MM.1S (cell line): Measurements from ENCODE around the gene PRKCA.

Source experiments
- DNase-seq: peaks from one replicate; pipeline ENCODE4 v3.0.0-alpha.2; 2015
- H2AFZ ChIP-seq: fragments of 300-600 bp; sonication (generic); 2 replicates; pipeline ENCODE4 v1.6.0; 2016; ENCODE audit warnings: antibody characterized with exemption, low read length
- H3F3A ChIP-seq: fragments of 300-600 bp; sonication (generic); 2 replicates; pipeline ENCODE4 v1.6.1; 2016; ENCODE audit warnings: mild to moderate bottlenecking, antibody characterized with exemption, low read length, moderate library complexity, mixed read lengths; ENCODE audit not compliant: insufficient read depth
- H3K27ac ChIP-seq: fragments of 300-600 bp; sonication (generic); 2 replicates; pipeline ENCODE4 v1.5.1; 2016; ENCODE audit warnings: mild to moderate bottlenecking, low read length
- H3K27me3 ChIP-seq: fragments of 300-600 bp; sonication (generic); replicated peaks from 2 replicates; pipeline ENCODE4 v1.6.0; 2016; ENCODE audit warnings: low read length; ENCODE audit not compliant: insufficient read depth
- H3K36me3 ChIP-seq: fragments of 300-600 bp; sonication (generic); replicated peaks from 2 replicates; pipeline ENCODE4 v1.6.1; 2016; ENCODE audit warnings: mild to moderate bottlenecking, low read length, mixed read lengths; ENCODE audit not compliant: insufficient read depth
- H3K4me1 ChIP-seq: fragments of 300-600 bp; sonication (generic); 2 replicates; pipeline ENCODE4 v1.6.1; 2016; ENCODE audit warnings: low read length, mixed read lengths
- H3K4me2 ChIP-seq: fragments of 300-600 bp; sonication (generic); 2 replicates; pipeline ENCODE4 v1.6.0; 2016; ENCODE audit warnings: low read depth, low read length
- H3K4me3 ChIP-seq: fragments of 300-600 bp; sonication (generic); 2 replicates; pipeline ENCODE4 v1.5.1; 2016; ENCODE audit warnings: low read length, mixed read lengths
- H3K79me2 ChIP-seq: fragments of 300-600 bp; sonication (generic); 2 replicates; pipeline ENCODE4 v1.6.1; 2016; ENCODE audit warnings: mixed run types, low read length, mixed read lengths
- H3K9ac ChIP-seq: fragments of 300-600 bp; sonication (generic); 2 replicates; pipeline ENCODE4 v1.6.1; 2016; ENCODE audit warnings: low read length, mixed read lengths
- H3K9me2 ChIP-seq: fragments of 300-600 bp; sonication (generic); replicated peaks from 2 replicates; pipeline ENCODE4 v1.6.1; 2016; ENCODE audit warnings: mild to moderate bottlenecking, low read length, mixed read lengths; ENCODE audit not compliant: insufficient read depth
- H3K9me3 ChIP-seq: fragments of 300-600 bp; sonication (generic); replicated peaks from 2 replicates; pipeline ENCODE4 v1.6.1; 2016; ENCODE audit warnings: mild to moderate bottlenecking, low read length, mixed read lengths; ENCODE audit not compliant: insufficient read depth
- H4K20me1 ChIP-seq: fragments of 300-600 bp; sonication (generic); 2 replicates; pipeline ENCODE4 v1.6.1; 2016; ENCODE audit warnings: mild to moderate bottlenecking, low read length, moderate library complexity, mixed read lengths; ENCODE audit not compliant: insufficient read depth
- CTCF ChIP-seq: fragments of 300-600 bp; sonication (generic); IDR thresholded peaks from 2 replicates; pipeline ENCODE4 v1.5.1; 2016; ENCODE audit warnings: antibody characterized with exemption, low read length, mixed read lengths
- EZH2 ChIP-seq: fragments of 300-600 bp; sonication (generic); optimal IDR thresholded peaks from 2 replicates; pipeline ENCODE3; 2017; ENCODE audit warnings: low read depth, mild to moderate bottlenecking, antibody characterized with exemption, low read length, mixed read lengths
- EZH2phosphoT487 ChIP-seq: fragments of 300-600 bp; sonication (generic); IDR thresholded peaks from 2 replicates; pipeline ENCODE4 v1.6.1; 2018; ENCODE audit warnings: antibody characterized with exemption, low read length

PRKCA gene

GRCh38 chr17:66331038-66331816 is 28.8 kb downstream of the PRKCA start:
- H4K20me1 ChIP-seq: no peaks in the 10 kb centered on the region
- no peaks in the 10 kb centered on the region for H3F3A ChIP-seq
- peaks cover 10% of the 10 kb centered on the region for H3K4me1 ChIP-seq
- no peak overlapping the region for H3K4me2 ChIP-seq
- H3K9me3 ChIP-seq: no peaks in the 10 kb centered on the region
- H3K9me2 ChIP-seq: no peaks in the 10 kb centered on the region
- no peak overlapping the region for H3K27ac ChIP-seq
- no peaks in the 10 kb centered on the region for H3K36me3 ChIP-seq
- no peak for TF ChIP-seq EZH2phosphoT487
- TF ChIP-seq CTCF: no peak
- no peak for TF ChIP-seq EZH2
- no peak overlapping the region for H3K4me3 ChIP-seq
- H3K27me3 ChIP-seq: no peaks in the 10 kb centered on the region
- H2AFZ ChIP-seq: no peak overlapping the region
- no peak for DNase-seq
- no peak overlapping the region for H3K9ac ChIP-seq
- H3K79me2 ChIP-seq: peaks cover 47% of the 10 kb centered on the region

- TF ChIP-seq CTCF (no peak), EZH2 (no peak), EZH2phosphoT487 (no peak)
- Histone ChIP-seq H3K36me3 (no peaks in the 10 kb centered on the region), H3K4me1 (no peaks in the 10 kb centered on the region), H3K27ac (no peak overlapping the region), H3K4me2 (no peak overlapping the region), H3K4me3 (no peak overlapping the region), H2AFZ (no peak overlapping the region), H3K79me2 (peaks cover 20% of the 10 kb centered on the region; the same call in 1 of the 2 replicates), H4K20me1 (no peaks in the 10 kb centered on the region), H3F3A (no peaks in the 10 kb centered on the region), H3K9ac (no peak overlapping the region), H3K9me2 (no peaks in the 10 kb centered on the region), H3K9me3 (no peaks in the 10 kb centered on the region), H3K27me3 (no peaks in the 10 kb centered on the region)
- DNase-seq: no peak
Measured at GRCh38 chr17:66335797-66336196, 33.4 kb downstream of the PRKCA start.

GRCh38 chr17:66337268-66337667 is 34.9 kb downstream of the PRKCA start:
- Histone ChIP-seq H3K27me3 (no peaks in the 10 kb centered on the region), H3K9ac (no peak overlapping the region), H3K27ac (no peak overlapping the region), H3F3A (no peaks in the 10 kb centered on the region), H3K4me1 (no peaks in the 10 kb centered on the region), H3K79me2 (peaks cover 10% of the 10 kb centered on the region; the same call in 1 of the 2 replicates), H3K4me3 (no peak overlapping the region), H3K36me3 (no peaks in the 10 kb centered on the region), H3K9me3 (no peaks in the 10 kb centered on the region), H3K4me2 (no peak overlapping the region), H2AFZ (no peak overlapping the region), H3K9me2 (no peaks in the 10 kb centered on the region), H4K20me1 (no peaks in the 10 kb centered on the region)
- no peak for TF ChIP-seq EZH2
- no peak for TF ChIP-seq EZH2phosphoT487
- no peak for TF ChIP-seq CTCF
- DNase-seq: no peak
